HG02981 (cell line): ENCODE results near the gene NOTCH2.
"Not testable (repeated sequence)": the region's sequence is repeated elsewhere in the genome, so short reads cannot be mapped to it uniquely, and the experiment has no call there.

Source experiments
- ATAC-seq: cut with Tn5 transposase; IDR thresholded peaks from one replicate; pipeline ENCODE4 v1.9.1; 2021; ENCODE audit warnings: mild to moderate bottlenecking, moderate library complexity; ENCODE audit not compliant: unreplicated experiment

The NOTCH2 gene

DNA sequence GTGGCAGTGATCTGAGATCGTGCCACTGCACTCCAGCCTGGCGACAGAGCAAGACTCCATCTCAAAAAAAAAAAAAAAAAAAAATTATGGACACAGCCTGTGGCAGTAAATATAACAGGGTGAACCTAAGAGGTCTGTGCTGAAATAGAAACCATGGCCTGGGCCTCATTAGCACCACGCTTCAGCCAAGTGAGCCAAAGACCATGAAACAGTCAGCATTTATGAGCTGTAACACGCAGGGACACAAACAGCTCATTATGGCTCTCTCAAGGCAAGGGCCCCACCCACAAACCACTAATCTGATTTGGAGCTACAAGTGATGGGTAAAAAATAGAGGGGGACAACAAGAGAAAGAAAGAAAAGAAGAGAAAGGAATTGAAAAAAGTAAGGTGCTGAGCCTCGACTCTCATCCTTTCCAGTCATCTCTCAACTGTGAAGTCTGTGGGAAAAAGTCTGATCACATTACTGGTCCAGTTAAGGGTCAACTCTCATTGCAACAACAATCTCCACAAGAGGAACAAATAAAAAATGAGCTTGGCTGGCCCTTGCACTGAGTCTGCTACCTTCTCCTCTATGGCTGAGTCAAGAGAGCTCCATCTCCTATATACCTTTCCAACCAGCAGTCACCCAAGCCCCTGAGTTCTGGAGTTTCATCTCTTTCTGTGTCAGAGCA lies 93.7 kb downstream of the NOTCH2 start:
- ATAC-seq, result not testable (repeated sequence)

- no peak for ATAC-seq
Measured at GRCh38 chr1:119975006-119975405, 94.5 kb downstream of the NOTCH2 start.

DNA sequence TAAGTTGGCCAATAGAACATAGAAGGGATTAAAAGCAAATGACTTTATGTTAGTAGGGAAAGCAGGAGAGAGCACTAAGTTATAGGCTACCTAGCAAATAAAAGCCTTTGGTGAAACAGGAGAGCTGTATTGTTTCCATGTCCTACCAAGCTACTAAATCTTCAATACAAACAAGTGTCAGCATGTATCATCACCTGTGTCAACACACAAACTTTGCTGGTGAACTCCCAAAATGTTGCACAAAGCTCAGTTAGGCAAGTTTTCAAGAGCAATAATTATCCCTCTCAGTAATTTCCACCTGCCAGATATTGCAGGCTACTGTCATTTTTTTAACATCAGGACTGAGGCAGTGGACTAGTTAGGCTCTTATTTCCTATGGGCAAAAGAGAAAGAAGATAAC lies 95.4 kb downstream of the NOTCH2 start:
- no peak for ATAC-seq

DNA sequence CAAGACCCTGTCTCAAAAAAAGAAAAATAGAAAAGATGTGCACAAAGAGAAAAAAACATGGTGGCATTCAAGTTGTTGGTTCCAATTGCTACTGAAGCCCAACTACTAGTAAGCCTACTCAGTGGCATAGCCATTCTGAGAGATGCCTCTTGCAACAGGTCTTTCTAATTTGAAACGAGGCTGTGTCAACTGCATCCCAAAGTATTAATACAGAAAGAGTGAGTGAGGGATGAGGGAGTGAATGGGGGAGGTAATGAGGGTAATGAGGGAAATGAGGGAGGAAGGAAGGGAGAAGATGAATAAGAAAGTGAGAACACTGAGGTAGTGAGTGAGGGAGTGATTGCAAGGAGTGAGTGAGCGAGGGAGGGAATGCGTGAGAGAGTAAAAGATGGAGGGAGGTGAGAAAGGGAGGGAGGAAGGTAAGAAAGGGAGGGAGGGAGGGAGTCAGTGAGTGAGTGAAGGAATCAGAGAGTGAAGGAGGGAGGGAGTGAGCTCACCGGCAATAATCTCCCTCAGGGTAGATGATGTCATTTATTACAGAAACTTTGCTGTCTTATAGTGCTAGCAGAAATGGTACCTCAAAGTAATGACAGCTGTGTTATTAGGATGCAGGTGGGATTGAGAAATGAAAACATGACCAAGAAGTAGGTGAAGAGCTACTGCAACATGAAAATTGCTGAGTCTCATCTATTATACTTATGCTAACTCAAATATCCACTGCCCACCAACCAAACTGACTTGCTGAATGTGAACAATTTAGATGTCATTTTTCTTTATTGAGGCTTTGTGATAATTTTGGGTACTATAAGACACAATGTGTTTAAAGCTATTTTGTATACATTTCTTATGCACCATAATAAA lies 97.5 kb downstream of the NOTCH2 start:
- no peak for ATAC-seq

DNA sequence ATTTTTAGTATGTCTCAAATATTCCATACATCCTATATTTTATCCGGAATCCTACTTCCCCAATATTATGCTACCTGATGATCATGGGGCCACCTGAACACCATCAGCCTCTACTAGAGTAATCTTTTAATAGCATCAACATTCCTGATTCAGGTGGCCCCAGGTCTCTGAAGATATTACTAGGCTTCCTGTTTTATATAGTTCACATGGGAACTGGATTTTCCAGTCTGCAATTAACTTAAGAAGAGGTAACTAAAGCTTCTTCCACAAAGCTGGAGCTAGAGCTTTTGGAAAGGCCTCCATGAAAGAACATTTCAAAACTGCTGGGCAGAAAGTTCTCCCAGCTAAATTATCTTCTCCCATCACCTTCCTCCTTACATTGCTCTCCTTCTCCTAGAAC lies 100.9 kb downstream of the NOTCH2 start:
- ATAC-seq, result no peak

- peak; percentile 85 for ATAC-seq
Measured at GRCh38 chr1:119968068-119968492, 101.4 kb downstream of the NOTCH2 start.

- ATAC-seq, result no peak
Measured at GRCh38 chr1:119966681-119967080, 102.8 kb downstream of the NOTCH2 start.

DNA sequence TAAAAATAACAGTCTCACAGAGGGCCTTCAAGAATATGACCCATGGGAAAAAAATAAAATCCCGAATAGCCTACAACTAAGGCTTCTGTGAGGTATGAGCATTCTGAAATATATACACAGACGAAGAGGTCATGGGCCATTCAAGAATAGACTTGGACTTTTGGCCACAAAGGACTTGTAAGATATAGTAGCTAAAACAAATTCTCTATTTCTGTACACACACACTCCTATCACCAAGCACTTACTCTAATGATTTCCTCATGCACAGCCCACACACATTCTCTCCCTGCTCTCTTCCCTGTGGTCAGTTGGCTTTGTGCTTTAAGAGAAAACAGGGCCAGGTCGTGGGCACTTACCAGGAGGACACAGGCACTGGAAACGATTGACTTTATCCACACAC lies 103.4 kb downstream of the NOTCH2 start:
- no peak for ATAC-seq

DNA sequence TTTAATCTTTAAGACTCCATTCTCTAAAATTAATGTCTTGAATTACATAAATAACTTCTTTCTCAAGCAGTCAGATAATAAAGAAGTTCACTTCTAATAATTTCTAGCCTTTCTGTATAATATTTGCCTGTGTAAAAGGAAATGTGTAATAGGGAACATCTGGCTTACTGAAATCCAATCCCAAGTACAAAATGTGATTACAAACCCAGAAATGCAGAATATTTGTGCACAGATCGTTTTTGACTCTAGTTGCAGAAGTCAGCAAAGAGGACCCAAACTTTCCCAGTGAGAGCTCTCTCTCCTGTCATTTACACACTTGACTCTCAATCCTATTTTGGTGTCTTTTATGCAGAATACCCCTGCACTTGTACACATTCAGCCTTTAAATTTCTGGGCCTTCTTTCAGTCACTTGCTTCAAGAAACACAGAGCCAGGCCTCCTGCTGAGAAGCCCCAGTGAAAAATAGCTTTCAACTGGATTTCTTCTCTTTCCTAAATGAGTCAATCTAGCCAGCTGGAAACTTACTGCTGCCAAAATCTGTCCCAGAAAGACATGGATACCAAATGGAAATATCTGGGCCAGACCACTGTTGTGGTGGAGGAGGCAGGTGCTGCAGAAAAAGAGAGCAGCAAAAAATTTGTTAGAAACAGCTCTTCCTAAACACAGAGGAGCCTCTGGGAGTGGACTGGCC lies 104.6 kb downstream of the NOTCH2 start:
- ATAC-seq, result no peak

DNA sequence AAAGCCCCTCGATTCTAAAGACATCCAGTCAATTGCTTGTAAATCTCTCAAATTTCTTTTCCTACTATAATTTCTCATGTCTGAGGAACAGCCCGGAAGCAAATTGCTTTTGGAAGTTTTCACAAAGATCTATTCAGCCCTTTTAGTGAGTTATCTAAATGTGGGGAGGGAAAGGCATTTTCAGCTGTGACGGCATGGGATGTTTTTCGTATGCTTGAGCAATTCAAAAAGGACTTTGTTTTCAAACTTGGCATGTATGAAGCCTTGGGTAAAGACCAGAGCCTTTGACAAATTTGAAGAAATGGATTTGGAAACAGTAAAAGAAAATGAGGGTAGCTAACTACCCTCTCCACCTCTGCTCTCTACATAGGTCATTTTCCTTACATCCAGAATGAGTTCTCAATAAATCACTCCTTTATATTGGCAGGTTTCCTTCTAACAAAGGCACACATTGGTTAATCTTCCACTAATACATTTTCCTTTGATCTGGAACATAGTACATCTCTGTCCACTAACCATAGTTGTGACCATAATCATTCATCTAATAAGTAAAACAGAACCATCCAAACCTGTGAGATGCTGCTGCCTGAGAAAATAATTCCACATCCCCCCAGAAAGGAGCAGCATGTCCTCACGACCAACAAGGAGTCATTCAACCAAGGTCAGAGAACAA lies 107.0 kb downstream of the NOTCH2 start:
- no peak for ATAC-seq

DNA sequence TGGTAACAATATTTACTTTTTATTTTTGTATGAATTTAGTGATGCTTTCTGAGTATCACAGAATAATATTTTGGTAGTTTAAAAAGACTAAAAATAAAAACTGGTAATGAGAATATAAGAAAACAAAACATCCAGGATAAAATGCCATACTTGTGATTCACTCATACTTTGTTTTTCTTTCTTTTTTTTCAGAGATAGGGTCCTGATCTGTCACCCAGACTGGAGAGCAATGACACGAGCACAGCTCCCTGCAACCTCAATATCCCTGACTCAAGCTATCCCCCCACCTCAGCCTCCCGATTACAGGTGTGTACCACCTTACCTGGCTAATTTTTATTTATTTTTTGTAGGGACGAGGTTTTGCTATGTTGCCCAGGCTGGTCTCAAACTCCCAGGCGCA lies 109.0 kb downstream of the NOTCH2 start:
- ATAC-seq, result no peak

DNA sequence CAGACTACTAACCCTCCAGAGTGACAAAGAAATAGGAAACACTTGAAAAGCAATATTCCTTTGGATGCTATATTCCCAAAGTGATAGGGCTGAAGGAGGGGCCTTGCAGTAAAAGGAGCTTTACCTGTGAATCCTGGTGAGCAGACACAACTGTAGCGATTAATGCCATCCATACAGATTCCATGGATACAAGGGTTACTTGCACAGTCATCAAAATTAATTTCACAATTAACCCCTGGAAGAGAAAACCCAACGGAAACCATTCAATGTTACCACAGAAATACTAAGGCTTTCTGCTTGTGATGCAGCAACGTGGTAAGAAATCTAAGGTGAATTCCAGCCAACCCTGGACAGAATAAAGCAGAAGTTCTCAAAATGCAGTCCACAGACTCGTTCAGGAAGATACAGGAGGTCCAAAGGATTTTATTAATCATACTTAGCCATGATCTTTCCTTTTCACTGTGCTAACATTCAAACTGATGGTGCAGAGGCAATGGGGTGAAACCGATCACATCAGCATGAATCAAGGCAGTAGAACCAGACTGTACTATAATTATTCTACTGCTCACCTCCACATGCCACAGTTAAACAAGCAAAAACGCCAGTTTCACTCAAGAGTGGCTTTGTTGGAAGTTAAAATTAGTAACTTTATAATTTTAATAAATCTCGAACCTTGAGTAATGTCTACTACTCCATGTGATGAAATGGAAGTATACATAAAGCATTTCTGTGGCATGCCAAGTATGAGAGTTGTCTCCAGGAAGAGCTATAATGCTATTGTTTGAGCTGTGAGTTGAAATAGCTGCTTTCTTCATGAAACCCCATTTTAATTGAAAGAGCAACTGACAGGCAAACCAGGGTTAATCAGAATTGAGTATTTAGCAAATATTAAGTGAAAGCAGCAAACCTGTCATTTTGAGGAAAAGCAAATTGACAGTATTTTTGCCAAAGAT lies 109.9 kb downstream of the NOTCH2 start:
- ATAC-seq, result no peak

- ATAC-seq, result no peak
Measured at GRCh38 chr1:119958223-119958622, 111.2 kb downstream of the NOTCH2 start.

GRCh38 chr1:119956306-119956705 lies 113.2 kb downstream of the NOTCH2 start:
- ATAC-seq, result no peak

DNA sequence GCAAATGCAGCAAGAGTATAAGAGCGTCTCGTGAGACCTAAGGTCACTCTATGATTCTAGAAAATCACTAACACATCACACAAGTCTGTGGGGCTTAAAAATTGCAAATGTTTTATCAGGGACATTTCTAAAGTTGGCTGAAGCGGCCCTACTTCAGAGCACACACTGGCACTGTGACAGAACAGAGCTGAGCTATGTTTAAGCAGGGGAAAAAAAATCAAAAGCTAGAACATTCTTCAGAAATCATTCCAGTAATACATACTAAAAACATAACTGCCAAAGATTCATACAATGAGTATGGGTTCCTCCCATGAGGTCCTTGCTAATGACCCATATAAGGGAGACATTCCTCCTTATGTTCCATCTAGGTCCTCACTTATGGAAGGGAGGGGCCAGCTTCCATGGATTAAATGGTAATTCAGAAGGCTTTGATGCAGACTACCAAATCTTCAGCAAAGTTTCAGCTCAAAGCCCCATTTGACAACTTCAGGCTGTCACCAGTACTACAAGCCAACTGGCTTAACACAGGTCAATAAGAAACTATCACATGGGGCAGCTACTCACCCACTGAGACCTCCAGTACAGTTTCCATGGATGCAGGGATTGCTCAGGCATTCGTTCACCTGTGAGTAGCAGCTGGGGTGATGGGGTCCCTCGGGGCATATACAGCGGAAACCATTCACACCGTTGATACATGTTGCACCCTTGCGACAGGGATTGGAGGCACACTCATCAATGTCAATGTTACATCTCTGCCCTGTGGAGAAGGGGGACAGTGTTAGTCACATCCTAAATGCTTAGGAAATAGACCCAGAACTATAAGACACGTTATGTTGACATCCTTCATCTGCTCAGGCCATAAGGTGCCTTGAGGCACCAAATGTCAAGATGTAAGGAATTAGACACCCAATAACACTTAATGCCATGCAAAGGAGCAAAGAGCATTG lies 114.7 kb downstream of the NOTCH2 start:
- ATAC-seq, result no peak

DNA sequence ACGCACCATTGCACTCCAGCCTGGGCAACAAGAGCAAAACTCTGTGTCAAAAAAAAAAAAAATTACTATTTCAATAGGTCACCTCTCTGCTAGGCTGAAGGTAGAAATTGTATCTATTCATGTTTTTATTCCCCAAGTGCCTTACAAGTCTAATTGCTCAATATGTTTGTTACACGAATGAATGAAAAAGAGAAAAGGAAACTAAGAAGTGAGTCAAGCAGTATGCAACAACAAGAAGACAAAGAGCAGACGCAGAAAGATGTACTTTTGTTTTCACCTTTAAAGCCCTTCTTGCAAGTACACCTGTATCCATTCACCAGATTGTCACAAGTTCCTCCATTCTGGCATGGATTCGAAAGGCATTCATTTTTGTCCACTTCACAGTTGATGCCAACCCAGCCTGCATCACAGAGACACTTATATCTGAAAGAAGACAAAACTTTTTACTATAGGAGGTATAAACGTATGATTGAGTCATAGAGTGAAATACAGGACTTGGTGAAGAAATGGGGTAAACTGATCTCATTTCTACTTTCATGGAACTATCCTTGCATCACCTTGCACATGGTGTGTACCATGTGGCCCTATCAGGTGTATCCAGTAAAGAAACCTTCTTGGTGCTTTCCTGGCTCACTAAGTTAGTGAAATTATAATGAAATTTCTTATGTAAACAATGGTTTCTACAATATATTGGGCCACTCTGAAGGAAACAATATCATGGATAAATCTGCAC lies 116.0 kb downstream of the NOTCH2 start:
- ATAC-seq, result no peak

- no peak for ATAC-seq
Measured at GRCh38 chr1:119952496-119952895, 117.0 kb downstream of the NOTCH2 start.
